GM12865 (cell line): ENCODE data around the gene IMPA2.

Experiments
- DNase-seq: peaks from one replicate; pipeline ENCODE4 v3.0.0; 2010; ENCODE audit warnings: low read depth
- H3K4me3 ChIP-seq: 2 replicates; pipeline ENCODE4 v1.5.1; 2011; ENCODE audit warnings: mild to moderate bottlenecking, low read depth, low read length, control low read depth
- CTCF ChIP-seq: IDR thresholded peaks from 2 replicates; pipeline ENCODE4 v1.5.1; 2011; ENCODE audit warnings: low read length, control low read depth, low read depth, inconsistent platforms; ENCODE audit not compliant: insufficient read depth; ENCODE audit errors: missing control alignments

The IMPA2 gene

GRCh38 chr18:11984091-11984490, 2.8 kb downstream of the IMPA2 start:
- TF ChIP-seq CTCF: no peak
- H3K4me3 ChIP-seq: no peak overlapping the region

GRCh38 chr18:11985586-11985985, 4.3 kb downstream of the IMPA2 start:
- TF ChIP-seq CTCF: no peak

More at GRCh38 chr18:11984091-11984490, 2.8 kb downstream of the IMPA2 start:
- no peak for DNase-seq

DNA sequence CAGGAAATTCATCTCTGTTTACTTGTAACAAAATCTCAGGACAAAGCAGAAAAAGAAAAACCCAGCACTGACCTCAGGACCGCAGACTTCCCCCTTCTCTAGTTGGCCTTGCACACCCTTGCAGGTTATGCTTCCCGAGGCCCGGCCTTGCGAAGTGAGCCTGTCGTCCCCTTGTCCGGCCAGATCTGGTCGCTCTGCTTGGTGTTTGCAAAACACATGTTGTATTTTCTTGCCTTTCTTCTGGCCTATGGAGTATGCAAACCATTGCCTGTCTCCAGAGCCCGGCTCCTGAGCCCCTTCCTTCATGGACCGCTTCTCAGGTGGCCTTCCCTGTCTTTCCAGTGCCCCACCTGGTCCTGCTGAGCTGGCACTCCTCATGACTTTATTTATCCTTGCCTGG, 4.8 kb downstream of the IMPA2 start:
- no peak overlapping the region for H3K4me3 ChIP-seq
- TF ChIP-seq CTCF: no peak
- no peak for DNase-seq

More at GRCh38 chr18:11985586-11985985, 4.3 kb downstream of the IMPA2 start:
- no peak overlapping the region for H3K4me3 ChIP-seq
- no peak for DNase-seq

DNA sequence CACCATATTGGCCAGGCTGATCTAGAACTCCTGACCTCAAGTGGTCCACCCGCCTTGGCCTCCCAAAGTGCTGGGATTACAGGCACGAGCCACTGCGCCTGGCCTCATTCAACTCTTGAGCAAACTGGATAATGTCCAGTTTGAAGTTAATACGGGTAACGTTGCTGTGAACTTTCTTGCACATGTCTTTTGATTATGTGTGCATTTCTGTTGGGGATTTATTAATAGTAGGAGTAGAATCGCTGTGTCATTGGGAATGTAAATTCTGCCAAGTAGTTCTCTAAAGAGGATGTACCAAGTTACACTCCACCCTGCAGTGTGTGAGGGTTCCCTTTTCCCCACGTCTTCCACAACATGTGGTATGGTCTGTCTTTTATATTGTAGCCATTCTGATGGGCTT, 6.2 kb downstream of the IMPA2 start:
- DNase-seq: no peak
- no peak for TF ChIP-seq CTCF
- no peak overlapping the region for H3K4me3 ChIP-seq

DNA sequence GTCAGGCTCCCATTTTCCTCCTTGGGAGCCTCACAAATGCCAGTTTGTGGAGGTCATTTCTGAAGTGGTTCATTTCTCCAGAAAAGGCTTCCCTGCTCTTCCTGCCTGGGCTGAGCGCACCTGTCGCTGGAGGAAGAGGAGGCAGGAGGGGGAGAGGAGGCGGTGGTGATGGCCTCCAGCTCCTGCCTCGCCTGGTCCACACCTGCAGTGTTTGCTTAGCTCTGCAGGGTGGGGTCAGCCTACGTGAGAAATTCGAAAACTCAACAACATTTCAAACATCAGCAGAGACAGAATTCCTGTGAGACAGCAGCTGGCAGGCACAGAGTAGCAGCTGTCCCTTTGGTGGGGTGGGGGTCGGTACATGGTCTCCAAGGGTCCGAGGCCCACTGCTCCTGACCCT, 7.9 kb downstream of the IMPA2 start:
- no peak for TF ChIP-seq CTCF
- no peak for DNase-seq
- H3K4me3 ChIP-seq: no peak overlapping the region

GRCh38 chr18:11989966-11990380, 8.7 kb downstream of the IMPA2 start:
- TF ChIP-seq CTCF: no peak
- DNase-seq: no peak

DNA sequence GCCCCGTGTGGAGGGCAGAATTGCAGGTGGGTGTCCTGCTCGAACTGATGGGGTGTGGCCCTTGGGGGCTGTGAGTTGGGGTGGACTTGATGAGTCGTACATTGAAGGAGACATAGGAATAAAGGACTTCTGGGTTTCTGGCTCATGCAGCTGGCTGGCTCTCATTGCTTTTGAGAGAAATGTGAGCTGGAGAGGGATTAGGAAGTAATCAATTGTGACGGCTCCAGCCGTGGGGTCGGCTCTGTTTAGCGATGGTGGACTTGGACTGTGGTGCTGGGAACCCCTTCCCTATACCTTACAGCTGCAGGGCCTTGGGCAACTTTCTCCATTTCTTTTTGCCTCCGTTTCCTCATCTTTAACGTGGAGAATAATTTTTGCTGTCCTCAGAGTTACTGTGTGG, 9.2 kb downstream of the IMPA2 start:
- TF ChIP-seq CTCF: no peak
- no peak for DNase-seq
- H3K4me3 ChIP-seq: no peak overlapping the region

More at GRCh38 chr18:11989966-11990380, 8.7 kb downstream of the IMPA2 start:
- H3K4me3 ChIP-seq: no peak overlapping the region
